ENCODE data around the gene YES1. TPM values are rescaled to one million over a fixed set of nuclear protein-coding genes. Genes with fewer than 3 reads are reported as not detected.

Gene YES1
- total RNA-seq, 6 donors from 2014 or later, result 24.1 to 118 (median 55.0) TPM

DNA sequence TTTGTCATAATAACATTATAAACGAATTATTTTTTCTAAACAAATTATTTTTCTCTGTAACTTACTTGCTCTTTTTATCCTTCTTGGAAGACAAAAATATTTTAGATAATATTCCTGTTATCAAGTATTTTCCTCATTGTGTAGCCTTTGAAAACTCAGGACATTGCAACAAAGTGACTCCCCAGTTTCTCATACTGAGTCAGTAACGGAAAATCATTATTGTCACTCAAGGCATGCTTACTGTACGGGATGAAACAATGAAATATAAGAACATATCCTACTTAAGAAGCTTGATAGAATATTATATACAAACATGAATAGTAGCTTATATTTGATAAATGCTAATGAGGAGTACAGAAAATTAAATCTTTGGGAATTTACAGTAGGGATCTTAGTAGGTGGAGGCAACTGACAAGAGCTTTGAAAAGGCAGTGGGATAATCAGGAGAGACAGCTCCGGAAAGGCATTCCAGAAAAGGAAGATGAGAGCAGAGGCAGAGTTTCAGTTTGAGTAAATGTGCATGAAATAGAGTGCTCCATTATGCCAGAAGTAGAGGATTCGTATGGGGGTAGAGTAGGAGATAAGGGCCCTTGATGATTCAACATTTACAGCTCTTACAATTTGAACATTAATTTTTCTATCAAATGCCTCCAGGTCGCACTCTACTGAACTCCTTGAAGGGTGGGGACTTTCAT is 14.0 kb upstream of the YES1 start:
- H3K27ac ChIP-seq, result no peak overlapping the region
- ATAC-seq (ENCODE audit: low FRiP score in 2 of 2) (no peak), DNase-seq (no peak)
- TF ChIP-seq, protein P1, sequence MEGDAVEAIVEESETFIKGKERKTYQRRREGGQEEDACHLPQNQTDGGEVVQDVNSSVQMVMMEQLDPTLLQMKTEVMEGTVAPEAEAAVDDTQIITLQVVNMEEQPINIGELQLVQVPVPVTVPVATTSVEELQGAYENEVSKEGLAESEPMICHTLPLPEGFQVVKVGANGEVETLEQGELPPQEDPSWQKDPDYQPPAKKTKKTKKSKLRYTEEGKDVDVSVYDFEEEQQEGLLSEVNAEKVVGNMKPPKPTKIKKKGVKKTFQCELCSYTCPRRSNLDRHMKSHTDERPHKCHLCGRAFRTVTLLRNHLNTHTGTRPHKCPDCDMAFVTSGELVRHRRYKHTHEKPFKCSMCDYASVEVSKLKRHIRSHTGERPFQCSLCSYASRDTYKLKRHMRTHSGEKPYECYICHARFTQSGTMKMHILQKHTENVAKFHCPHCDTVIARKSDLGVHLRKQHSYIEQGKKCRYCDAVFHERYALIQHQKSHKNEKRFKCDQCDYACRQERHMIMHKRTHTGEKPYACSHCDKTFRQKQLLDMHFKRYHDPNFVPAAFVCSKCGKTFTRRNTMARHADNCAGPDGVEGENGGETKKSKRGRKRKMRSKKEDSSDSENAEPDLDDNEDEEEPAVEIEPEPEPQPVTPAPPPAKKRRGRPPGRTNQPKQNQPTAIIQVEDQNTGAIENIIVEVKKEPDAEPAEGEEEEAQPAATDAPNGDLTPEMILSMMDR (IDR thresholded peaks at IDR 0.05), result no peak
- TF ChIP-seq EP300 (IDR thresholded peaks at IDR 0.05), result no peak
- no peak for TF ChIP-seq POLR2AphosphoS5 (IDR thresholded peaks at IDR 0.05)
- no peak for TF ChIP-seq POLR2A (IDR thresholded peaks at IDR 0.05)
- H3K9me3 ChIP-seq, result no peaks in the 10 kb centered on the region
- peaks cover 0 to 16% (median 9%) of the 10 kb centered on the region in 4 donors for H3K4me1 ChIP-seq
- H3K27me3 ChIP-seq, result no peaks in the 10 kb centered on the region
- H3K4me3 ChIP-seq, result no peak overlapping the region
- WGBS, 2 donors, result 82 to 85% methylated on average over 6 of the region's 6 CpGs
- no peaks in the 10 kb centered on the region for H3K36me3 ChIP-seq

DNA sequence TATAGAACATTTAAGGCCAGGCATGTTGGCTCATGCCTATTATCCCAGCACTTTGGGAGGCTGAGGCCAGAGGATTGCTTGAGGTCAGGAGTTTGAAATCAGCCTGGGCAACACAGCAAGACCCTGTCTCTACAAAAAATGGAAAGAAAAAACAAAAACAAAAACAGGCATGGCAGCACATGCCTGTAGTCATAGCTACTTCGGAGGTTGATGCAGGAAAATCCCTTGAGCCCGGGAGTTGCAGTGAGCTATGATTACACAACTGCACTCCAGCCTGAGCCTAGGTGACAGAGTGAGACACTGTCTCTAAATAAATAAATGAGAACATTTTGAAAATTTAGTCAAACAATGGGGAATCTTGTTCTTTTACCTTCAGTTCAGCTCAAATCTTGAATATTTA is 12.1 kb upstream of the YES1 start:
- ATAC-seq (ENCODE audit: low FRiP score in 2 of 2) (no peak), DNase-seq (peak in 1 of 2 donors; percentile 54)
- H3K36me3 ChIP-seq, result no peaks in the 10 kb centered on the region
- H3K9me3 ChIP-seq, result no peaks in the 10 kb centered on the region
- WGBS, 2 donors, result 41 to 60% methylated on average over 2 of the region's 2 CpGs
- TF ChIP-seq, protein P1 (IDR thresholded peaks at IDR 0.05), result no peak
- no peak for TF ChIP-seq POLR2A (IDR thresholded peaks at IDR 0.05)
- TF ChIP-seq POLR2AphosphoS5 (IDR thresholded peaks at IDR 0.05), result no peak
- no peak for TF ChIP-seq EP300 (IDR thresholded peaks at IDR 0.05)
- no peaks in the 10 kb centered on the region for H3K27me3 ChIP-seq
- no peak overlapping the region for H3K4me3 ChIP-seq
- H3K4me1 ChIP-seq, result no peaks in the 10 kb centered on the region
- no peak overlapping the region for H3K27ac ChIP-seq

DNA sequence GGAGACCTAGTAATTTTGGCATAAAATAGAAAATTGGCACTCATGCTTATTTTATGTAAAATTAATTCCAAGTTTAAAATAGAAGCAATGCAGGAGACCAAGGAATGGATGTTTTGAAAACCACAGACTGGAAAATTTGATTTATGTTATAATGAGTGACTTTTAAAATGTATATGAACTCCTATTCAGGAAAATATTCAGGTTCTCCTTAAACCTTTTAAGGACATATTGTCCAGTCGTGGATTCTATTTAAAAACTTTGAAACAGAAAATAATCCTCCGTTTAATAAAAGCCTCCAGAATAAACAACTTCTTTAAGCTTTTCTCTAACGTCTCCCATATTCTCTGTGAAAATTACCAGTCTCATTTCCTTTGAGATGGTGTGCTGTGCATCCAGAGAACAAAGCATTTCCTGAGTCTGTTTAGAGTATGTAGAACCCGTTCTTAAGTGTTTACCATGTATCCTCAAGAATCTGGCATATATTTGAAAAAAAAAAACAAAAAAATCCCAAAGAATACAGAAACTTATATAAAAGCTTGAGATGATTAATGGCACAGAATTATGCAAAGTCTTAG is 8.6 kb upstream of the YES1 start:
- no peak for ATAC-seq (ENCODE audit: low FRiP score in 2 of 2)
- WGBS, 2 donors, result 26 to 30% methylated on average over 4 of the region's 4 CpGs

DNA sequence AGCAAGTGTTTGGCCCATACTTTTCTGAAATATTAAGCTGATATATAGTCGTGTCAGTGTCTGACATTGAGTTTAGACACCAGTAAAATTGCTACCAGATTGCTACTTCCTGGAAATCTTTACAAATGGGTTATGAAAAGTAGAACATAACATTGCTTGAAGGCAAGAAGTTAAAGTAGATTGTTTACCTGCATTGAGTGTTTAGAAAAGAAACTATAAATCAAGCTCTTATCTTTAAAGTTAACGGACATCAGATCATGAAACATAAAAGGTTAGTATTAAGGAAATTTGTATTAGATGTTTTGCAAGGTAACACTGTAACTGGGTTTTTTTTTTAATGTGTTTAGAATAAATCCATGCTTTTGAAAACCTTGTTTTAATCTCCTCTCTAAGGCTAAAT is 4.8 kb upstream of the YES1 start:
- no peak overlapping the region for H3K27ac ChIP-seq
- no peak for DNase-seq
- no peaks in the 10 kb centered on the region for H3K36me3 ChIP-seq
- H3K9me3 ChIP-seq, result no peaks in the 10 kb centered on the region
- no peak for ATAC-seq (ENCODE audit: low FRiP score in 2 of 2)
- TF ChIP-seq, protein P1 (IDR thresholded peaks at IDR 0.05), result no peak
- no peak for TF ChIP-seq POLR2A (IDR thresholded peaks at IDR 0.05)
- no peak for TF ChIP-seq EP300 (IDR thresholded peaks at IDR 0.05)
- no peak for TF ChIP-seq POLR2AphosphoS5 (IDR thresholded peaks at IDR 0.05)
- no peaks in the 10 kb centered on the region for H3K27me3 ChIP-seq
- 31 to 50% methylated on average over 2 of the region's 2 CpGs for WGBS, 2 donors
- peaks cover 0 to 14% (median 1%) of the 10 kb centered on the region in 4 donors for H3K4me1 ChIP-seq
- H3K4me3 ChIP-seq, result no peak overlapping the region

More for the DNA sequence above, 8.6 kb upstream of the YES1 start:
- no peak for TF ChIP-seq POLR2A (IDR thresholded peaks at IDR 0.05)
- no peak for TF ChIP-seq EP300 (IDR thresholded peaks at IDR 0.05)
- TF ChIP-seq, protein P1 (IDR thresholded peaks at IDR 0.05), result no peak
- no peak for TF ChIP-seq POLR2AphosphoS5 (IDR thresholded peaks at IDR 0.05)
- DNase-seq, result no peak
- Histone ChIP-seq H3K27me3 (no peaks in the 10 kb centered on the region), H3K4me1 (no peaks in the 10 kb centered on the region), H3K27ac (no peak overlapping the region), H3K9me3 (no peaks in the 10 kb centered on the region), H3K36me3 (no peaks in the 10 kb centered on the region), H3K4me3 (no peak overlapping the region)
